ENCODE data around the gene ANKRD34A. TPM values are rescaled to one million over a fixed set of nuclear protein-coding genes. Genes with fewer than 3 reads are reported as not detected.

Gene ANKRD34A
- total RNA-seq, 6 experiments from 2014 or later: 0.14 to 0.88 (median 0.22) TPM; not detected in 1

GRCh38 chr1:145986551-145986950 is 22.2 kb upstream of the ANKRD34A start:
- no peaks in the 10 kb centered on the region for H3K36me3 ChIP-seq
- DNase-seq (no peak), ATAC-seq (no peak)
- no peaks in the 10 kb centered on the region for H3K27me3 ChIP-seq
- peaks cover 0 to 55% (median 11%) of the 10 kb centered on the region in 4 donors for H3K4me1 ChIP-seq
- H3K9me3 ChIP-seq: no peaks in the 10 kb centered on the region
- WGBS (ENCODE audit: insufficient coverage, low coverage, low lambda C conversion rate, missing lambda C conversion rate): 96% methylated on average over 6 of the region's 6 CpGs
- intact Hi-C loops (cut with DNase I): no loop called here
- TF ChIP-seq POLR2A (IDR thresholded peaks at IDR 0.05) (no peak), CTCF (IDR thresholded peaks at IDR 0.05) (no peak)
- H3K4me3 ChIP-seq: no peak overlapping the region
- H3K27ac ChIP-seq: peak overlapping the region in 2 of 3 donors; percentile 57 to 59

GRCh38 chr1:145985502-145986439 is 21.4 kb upstream of the ANKRD34A start:
- Histone ChIP-seq H3K27ac (peak overlapping the region; percentile 57 to 66 (median 59)), H3K4me3 (no peak overlapping the region), H3K27me3 (no peaks in the 10 kb centered on the region), H3K4me1 (peaks cover 0 to 55% (median 14%) of the 10 kb centered on the region in 4 donors), H3K9me3 (no peaks in the 10 kb centered on the region), H3K36me3 (no peaks in the 10 kb centered on the region)
- ATAC-seq: peak; percentile 53 to 77 (median 66)
- intact Hi-C loops (cut with DNase I): no loop called here
- TF ChIP-seq POLR2A (IDR thresholded peaks at IDR 0.05) (no peak), CTCF (IDR thresholded peaks at IDR 0.05) (no peak)
- DNase-seq: peak in 2 of 3 donors; percentile 46 to 67
- 22% methylated on average over 13 of the region's 15 CpGs for WGBS (ENCODE audit: insufficient coverage, low coverage, low lambda C conversion rate, missing lambda C conversion rate)

GRCh38 chr1:145985129-145985501 is 20.7 kb upstream of the ANKRD34A start:
- ATAC-seq (no peak), DNase-seq (no peak)
- Histone ChIP-seq H3K27ac (peak overlapping the region; percentile 57 to 66 (median 59)), H3K9me3 (no peaks in the 10 kb centered on the region), H3K4me1 (peaks cover 0 to 56% (median 17%) of the 10 kb centered on the region in 4 donors), H3K4me3 (no peak overlapping the region), H3K27me3 (no peaks in the 10 kb centered on the region), H3K36me3 (no peaks in the 10 kb centered on the region)
- TF ChIP-seq POLR2A (IDR thresholded peaks at IDR 0.05): no peak
- TF ChIP-seq CTCF (IDR thresholded peaks at IDR 0.05): no peak
- intact Hi-C loops (cut with DNase I): no loop called here
- WGBS (ENCODE audit: insufficient coverage, low coverage, low lambda C conversion rate, missing lambda C conversion rate): 52% methylated on average over 2 of the region's 2 CpGs

GRCh38 chr1:145983960-145984830 is 19.8 kb upstream of the ANKRD34A start:
- Histone ChIP-seq H3K36me3 (no peaks in the 10 kb centered on the region), H3K9me3 (no peaks in the 10 kb centered on the region), H3K27me3 (no peaks in the 10 kb centered on the region), H3K27ac (peak overlapping the region in 1 of 3 donors; percentile 44), H3K4me3 (no peak overlapping the region), H3K4me1 (peaks cover 0 to 57% (median 17%) of the 10 kb centered on the region in 4 donors)
- 87% methylated on average over 7 of the region's 12 CpGs for WGBS (ENCODE audit: insufficient coverage, low coverage, low lambda C conversion rate, missing lambda C conversion rate)
- TF ChIP-seq CTCF (IDR thresholded peaks at IDR 0.05): no peak
- TF ChIP-seq POLR2A (IDR thresholded peaks at IDR 0.05): no peak
- DNase-seq (no peak), ATAC-seq (no peak)
- intact Hi-C loops (cut with DNase I): no loop called here

Data from right lobe of liver (tissue), 6 donors.